Measurements from ENCODE around the gene NUP88. TPM values are rescaled to one million over a fixed set of nuclear protein-coding genes. Genes with fewer than 3 reads are reported as not detected.
A peak's percentile ranks its signal among the peaks of the same experiment; 100 is the strongest.
"Not testable (repeated sequence)": the region's sequence is repeated elsewhere in the genome, so short reads cannot be mapped to it uniquely, and the experiment has no call there.

NUP88 gene
- total RNA-seq, 1 experiment from 2014 or later = 50.5 TPM

DNA sequence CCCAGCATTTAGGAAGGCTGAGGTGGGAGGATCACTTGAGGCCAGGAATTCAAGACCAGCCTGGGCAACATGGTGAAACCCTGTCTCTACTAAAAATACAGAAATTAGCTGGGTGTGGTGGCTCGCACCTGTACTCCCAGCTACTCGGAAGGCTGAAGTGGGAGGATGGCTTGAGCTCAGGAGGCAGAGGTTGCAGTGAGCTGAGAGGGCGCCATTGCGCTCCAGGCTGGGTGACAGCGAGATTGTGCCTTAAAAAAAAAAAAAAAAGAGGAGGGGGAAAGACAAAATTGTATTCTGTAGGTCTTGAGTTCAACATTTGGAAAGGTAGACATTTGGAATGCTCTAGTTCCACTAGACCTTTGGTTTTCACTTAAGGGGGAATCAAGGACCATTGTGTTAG, 11.8 kb upstream of the NUP88 start:
- peak; percentile 53 for TF ChIP-seq CTCF (IDR thresholded peaks at IDR 0.05)
- CTCF ChIA-PET; DNase-seq (ENCODE audit: low read depth, low spot score); H3K9me3 ChIP-seq (ENCODE audit: control insufficient read depth, insufficient read depth, low read depth, low read length); H3K4me3 ChIP-seq (ENCODE audit: low read depth in 2 of 2, low read length in 2 of 2); H3K4me1 ChIP-seq (ENCODE audit: control insufficient read depth, insufficient read depth, low read length); in situ Hi-C loops (cut with HindIII; ENCODE audit: low pct_unique_long_range_greater_than_20kb, low sequenced_read_pairs); intact Hi-C loops (cut with micrococcal nuclease; ENCODE audit: unreplicated experiment); H3K27me3 ChIP-seq (ENCODE audit: control insufficient read depth, insufficient read depth, low read length); H3K27ac ChIP-seq (ENCODE audit: low read length); POLR2A ChIA-PET: not testable (repeated sequence)
- BruUV-seq (replicated peaks) = TSS peak; percentile 23
- 0 out of 2 replicates have a peak, but pooled peaks have one; percentile 39 for ATAC-seq
- peaks cover 30% of the 10 kb centered on the region for H3K36me3 ChIP-seq (ENCODE audit: control insufficient read depth, insufficient read depth, low read length)

GRCh38 chr17:5430413-5430999, 11.0 kb upstream of the NUP88 start:
- Histone ChIP-seq H3K27me3 (ENCODE audit: control insufficient read depth, insufficient read depth, low read length) (no peaks in the 10 kb centered on the region), H3K4me3 (ENCODE audit: low read depth in 2 of 2, low read length in 2 of 2) (no peak overlapping the region), H3K4me1 (ENCODE audit: control insufficient read depth, insufficient read depth, low read length) (no peaks in the 10 kb centered on the region), H3K9me3 (ENCODE audit: control insufficient read depth, insufficient read depth, low read depth, low read length) (no peaks in the 10 kb centered on the region), H3K27ac (ENCODE audit: low read length) (no peak overlapping the region), H3K36me3 (ENCODE audit: control insufficient read depth, insufficient read depth, low read length) (peaks cover 29% of the 10 kb centered on the region)
- ATAC-seq (no peak), DNase-seq (ENCODE audit: low read depth, low spot score) (no peak)
- ChIA-PET POLR2A (no interaction called here), CTCF (no interaction called here)
- TF ChIP-seq POLR2AphosphoS5 (IDR thresholded peaks at IDR 0.05; ENCODE audit: low read depth, low read length) (no peak), TCF7L2 (IDR thresholded peaks at IDR 0.05; ENCODE audit: low read depth, low read length) (no peak)
- TF ChIP-seq, protein P1, sequence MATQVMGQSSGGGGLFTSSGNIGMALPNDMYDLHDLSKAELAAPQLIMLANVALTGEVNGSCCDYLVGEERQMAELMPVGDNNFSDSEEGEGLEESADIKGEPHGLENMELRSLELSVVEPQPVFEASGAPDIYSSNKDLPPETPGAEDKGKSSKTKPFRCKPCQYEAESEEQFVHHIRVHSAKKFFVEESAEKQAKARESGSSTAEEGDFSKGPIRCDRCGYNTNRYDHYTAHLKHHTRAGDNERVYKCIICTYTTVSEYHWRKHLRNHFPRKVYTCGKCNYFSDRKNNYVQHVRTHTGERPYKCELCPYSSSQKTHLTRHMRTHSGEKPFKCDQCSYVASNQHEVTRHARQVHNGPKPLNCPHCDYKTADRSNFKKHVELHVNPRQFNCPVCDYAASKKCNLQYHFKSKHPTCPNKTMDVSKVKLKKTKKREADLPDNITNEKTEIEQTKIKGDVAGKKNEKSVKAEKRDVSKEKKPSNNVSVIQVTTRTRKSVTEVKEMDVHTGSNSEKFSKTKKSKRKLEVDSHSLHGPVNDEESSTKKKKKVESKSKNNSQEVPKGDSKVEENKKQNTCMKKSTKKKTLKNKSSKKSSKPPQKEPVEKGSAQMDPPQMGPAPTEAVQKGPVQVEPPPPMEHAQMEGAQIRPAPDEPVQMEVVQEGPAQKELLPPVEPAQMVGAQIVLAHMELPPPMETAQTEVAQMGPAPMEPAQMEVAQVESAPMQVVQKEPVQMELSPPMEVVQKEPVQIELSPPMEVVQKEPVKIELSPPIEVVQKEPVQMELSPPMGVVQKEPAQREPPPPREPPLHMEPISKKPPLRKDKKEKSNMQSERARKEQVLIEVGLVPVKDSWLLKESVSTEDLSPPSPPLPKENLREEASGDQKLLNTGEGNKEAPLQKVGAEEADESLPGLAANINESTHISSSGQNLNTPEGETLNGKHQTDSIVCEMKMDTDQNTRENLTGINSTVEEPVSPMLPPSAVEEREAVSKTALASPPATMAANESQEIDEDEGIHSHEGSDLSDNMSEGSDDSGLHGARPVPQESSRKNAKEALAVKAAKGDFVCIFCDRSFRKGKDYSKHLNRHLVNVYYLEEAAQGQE (IDR thresholded peaks at IDR 0.05; ENCODE audit: insufficient read depth in 1 of 2, low read depth in 2 of 2, low read length in 1 of 2) = no peak
- BruUV-seq (replicated peaks) = no TSS peak
- in situ Hi-C loops (cut with HindIII; ENCODE audit: low pct_unique_long_range_greater_than_20kb, low sequenced_read_pairs) = no loop called here
- intact Hi-C loops (cut with micrococcal nuclease; ENCODE audit: unreplicated experiment) = no loop called here

GRCh38 chr17:5429191-5429887, 9.9 kb upstream of the NUP88 start:
- CTCF ChIA-PET = no interaction called here

More at GRCh38 chr17:5429191-5429887, 9.9 kb upstream of the NUP88 start:
- BruUV-seq (replicated peaks) = no TSS peak
- intact Hi-C loops (cut with micrococcal nuclease; ENCODE audit: unreplicated experiment) (no loop called here), in situ Hi-C loops (cut with HindIII; ENCODE audit: low pct_unique_long_range_greater_than_20kb, low sequenced_read_pairs) (no loop called here)
- POLR2A ChIA-PET = interaction anchor here (0.7 kb wide), 1 partner anchor 22 kb away, joined by 3 read pairs; no protein-coding TSS in a partner anchor
- H3K36me3 ChIP-seq (ENCODE audit: control insufficient read depth, insufficient read depth, low read length) = peaks cover 32% of the 10 kb centered on the region
- H3K27me3 ChIP-seq (ENCODE audit: control insufficient read depth, insufficient read depth, low read length) = no peaks in the 10 kb centered on the region
- H3K27ac ChIP-seq (ENCODE audit: low read length) = no peak overlapping the region
- no peaks in the 10 kb centered on the region for H3K4me1 ChIP-seq (ENCODE audit: control insufficient read depth, insufficient read depth, low read length)
- DNase-seq (ENCODE audit: low read depth, low spot score) (no peak), ATAC-seq (no peak)
- no peak overlapping the region for H3K4me3 ChIP-seq (ENCODE audit: low read depth in 2 of 2, low read length in 2 of 2)
- TF ChIP-seq TCF7L2 (IDR thresholded peaks at IDR 0.05; ENCODE audit: low read depth, low read length) (no peak), CTCF (IDR thresholded peaks at IDR 0.05) (no peak)
- H3K9me3 ChIP-seq (ENCODE audit: control insufficient read depth, insufficient read depth, low read depth, low read length) = no peaks in the 10 kb centered on the region

Data from Panc1 (cell line).